Retinal pigment epithelial cell (primary cell): ENCODE measurements around the gene B3GNT2.

ENCODE experiments used
- DNase-seq: peaks from one replicate; pipeline ENCODE4 v3.0.0-alpha.2; 2010; ENCODE audit warnings: low read depth
- H3K4me3 ChIP-seq: 2 replicates; pipeline ENCODE4 v1.5.1; 2011; ENCODE audit warnings: mild to moderate bottlenecking, low read length, control low read depth, moderate library complexity
- CTCF ChIP-seq: conservative IDR thresholded peaks from 2 replicates; pipeline ENCODE4 v1.5.1; 2011; ENCODE audit warnings: low read depth, low read length, control low read depth, inconsistent platforms

The B3GNT2 gene

GRCh38 chr2:62222674-62223073, 26.8 kb downstream of the B3GNT2 start:
- no peak for TF ChIP-seq CTCF
- H3K4me3 ChIP-seq = no peak overlapping the region

GRCh38 chr2:62224976-62225375, 29.1 kb downstream of the B3GNT2 start:
- H3K4me3 ChIP-seq = no peak overlapping the region

More at GRCh38 chr2:62222674-62223073, 26.8 kb downstream of the B3GNT2 start:
- no peak for DNase-seq

GRCh38 chr2:62227386-62228075, 31.6 kb downstream of the B3GNT2 start:
- no peak overlapping the region for H3K4me3 ChIP-seq
- DNase-seq = no peak
- TF ChIP-seq CTCF = no peak

More at GRCh38 chr2:62224976-62225375, 29.1 kb downstream of the B3GNT2 start:
- DNase-seq = no peak
- TF ChIP-seq CTCF = no peak

- no peak overlapping the region for H3K4me3 ChIP-seq
- DNase-seq = no peak
- TF ChIP-seq CTCF = no peak
Observed at GRCh38 chr2:62229082-62229605, 33.2 kb downstream of the B3GNT2 start.

- no peak for TF ChIP-seq CTCF
- no peak for DNase-seq
- no peak overlapping the region for H3K4me3 ChIP-seq
Observed at GRCh38 chr2:62231541-62231940, 35.6 kb downstream of the B3GNT2 start.

- H3K4me3 ChIP-seq = no peak overlapping the region
- no peak for TF ChIP-seq CTCF
- DNase-seq = no peak
Observed at GRCh38 chr2:62234755-62235655, 39.1 kb downstream of the B3GNT2 start.
